HG02943 (cell line): ENCODE measurements around the gene CORO1C.
"Not testable (repeated sequence)": the region's sequence is repeated elsewhere in the genome, so short reads cannot be mapped to it uniquely, and the experiment has no call there.

ENCODE experiments used
- ATAC-seq: cut with Tn5 transposase; IDR thresholded peaks from one replicate; pipeline ENCODE4 v1.9.1; 2021; ENCODE audit warnings: mild to moderate bottlenecking, low read depth, moderate library complexity; ENCODE audit not compliant: unreplicated experiment

Gene CORO1C

GRCh38 chr12:108679106-108679681 lies 52.1 kb downstream of the CORO1C start:
- ATAC-seq = no peak

- ATAC-seq = no peak
Observed at GRCh38 chr12:108678104-108678730, 53.1 kb downstream of the CORO1C start.

GRCh38 chr12:108677381-108677780 lies 53.9 kb downstream of the CORO1C start:
- no peak for ATAC-seq

DNA sequence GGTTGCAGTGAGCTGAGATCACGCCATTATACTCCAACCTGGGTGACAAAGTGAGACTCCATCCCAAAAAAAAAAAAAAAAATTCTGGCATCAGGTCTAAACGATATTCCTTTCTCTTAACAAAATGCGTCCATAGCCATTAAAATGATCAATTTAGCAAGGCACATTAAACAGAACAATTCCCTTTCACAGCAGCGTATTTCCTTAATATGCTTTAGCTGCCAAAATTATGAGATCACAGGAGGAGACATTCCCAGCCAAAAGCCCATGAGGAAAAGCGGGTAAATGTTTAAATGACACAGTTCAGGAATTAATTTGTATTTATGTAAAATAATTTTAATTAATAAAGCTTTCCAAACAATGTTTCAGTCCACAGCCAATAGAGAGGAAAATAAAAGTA lies 54.6 kb downstream of the CORO1C start:
- no peak for ATAC-seq

GRCh38 chr12:108675792-108676191 lies 55.5 kb downstream of the CORO1C start:
- ATAC-seq = no peak

DNA sequence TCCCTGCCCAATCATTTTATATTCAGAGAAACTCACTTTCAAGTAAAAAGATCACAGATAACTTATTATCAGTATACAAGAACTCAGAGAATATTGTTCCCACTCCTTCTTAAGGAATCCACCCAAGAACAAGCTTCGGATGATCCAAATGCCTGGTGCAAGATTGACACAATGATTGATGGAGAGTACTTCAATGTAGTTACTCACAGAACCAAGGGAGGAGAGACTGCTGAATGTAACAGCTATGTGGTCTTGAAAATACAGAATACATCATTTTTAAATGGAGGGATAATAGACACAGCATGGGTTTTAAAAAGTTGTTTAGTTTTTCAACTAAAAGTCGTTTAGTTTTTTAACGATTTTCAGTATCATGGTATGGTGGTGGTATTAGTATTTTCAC lies 59.3 kb downstream of the CORO1C start:
- no peak for ATAC-seq

GRCh38 chr12:108671110-108671509 lies 60.2 kb downstream of the CORO1C start:
- no peak for ATAC-seq

GRCh38 chr12:108670066-108670631 lies 61.2 kb downstream of the CORO1C start:
- ATAC-seq = no peak

DNA sequence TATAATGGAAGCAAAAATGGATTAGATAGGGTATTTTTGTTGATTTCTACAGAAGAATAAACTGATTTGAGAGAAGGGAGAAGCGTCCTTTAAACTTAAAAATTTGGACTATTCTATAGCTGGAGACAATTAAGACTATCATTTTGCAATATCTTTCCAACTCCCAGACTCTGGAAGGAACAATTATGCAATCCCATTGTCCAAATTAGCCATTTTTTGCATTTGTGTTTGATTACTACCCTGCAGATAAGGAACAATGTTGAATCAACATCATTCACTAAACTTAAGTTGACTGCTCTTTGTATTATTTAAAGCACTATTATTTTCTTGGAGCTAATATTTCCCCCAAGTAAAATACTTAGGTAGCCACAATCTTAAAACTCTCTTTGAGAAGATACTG lies 62.8 kb downstream of the CORO1C start:
- no peak for ATAC-seq

GRCh38 chr12:108668063-108668462 lies 63.3 kb downstream of the CORO1C start:
- ATAC-seq = no peak

- ATAC-seq = no peak
Observed at GRCh38 chr12:108667349-108667748, 64.0 kb downstream of the CORO1C start.

DNA sequence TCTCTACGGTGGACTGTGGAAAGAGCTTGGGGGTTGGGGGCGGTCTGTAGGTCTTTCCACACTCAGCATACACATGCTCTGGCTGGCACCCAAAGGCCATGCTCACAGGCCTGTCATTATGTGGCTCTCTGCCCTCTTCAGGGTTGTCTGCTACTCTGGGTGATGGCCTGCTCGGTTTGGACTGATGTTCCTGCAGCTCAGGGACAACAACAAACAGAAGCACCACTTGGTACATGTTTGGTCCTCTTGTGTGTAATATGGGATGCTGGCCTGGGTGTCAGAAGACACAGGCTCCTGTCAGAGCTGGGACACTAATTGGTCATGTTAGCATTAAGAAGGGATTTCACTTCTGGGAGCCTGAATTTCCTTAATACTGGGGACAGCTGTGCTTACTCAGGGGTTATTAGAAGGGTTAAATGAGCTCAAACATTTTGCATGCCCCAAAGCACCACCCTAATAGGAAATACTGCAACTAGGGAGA lies 64.9 kb downstream of the CORO1C start:
- ATAC-seq = no peak

DNA sequence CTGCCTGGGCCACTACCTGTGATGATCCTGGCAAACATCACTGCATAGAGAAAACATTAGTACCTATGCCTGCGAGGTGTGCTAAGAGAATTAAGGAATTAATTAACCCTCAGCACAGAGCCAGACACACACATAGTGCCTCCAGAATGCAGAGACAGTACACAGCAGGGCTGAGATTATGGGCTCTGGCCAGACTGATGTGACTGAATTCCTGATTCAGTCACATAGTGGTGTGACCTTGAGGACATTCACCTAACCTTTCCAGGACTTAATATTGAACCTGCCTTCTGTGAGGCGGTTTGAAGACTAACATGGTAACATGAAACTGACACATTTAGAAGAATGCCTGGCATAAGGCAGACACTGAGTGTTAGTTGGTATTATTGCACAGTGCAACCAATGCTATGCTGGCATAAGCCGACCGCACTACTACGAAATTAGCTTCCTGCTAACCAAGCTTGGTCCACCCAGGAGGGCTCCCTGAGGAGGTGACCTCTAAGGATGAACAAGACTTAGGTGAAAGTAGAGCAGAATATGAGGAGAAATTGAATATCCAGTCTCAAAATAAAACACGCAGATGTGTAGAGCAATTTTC lies 65.6 kb downstream of the CORO1C start:
- no peak for ATAC-seq

DNA sequence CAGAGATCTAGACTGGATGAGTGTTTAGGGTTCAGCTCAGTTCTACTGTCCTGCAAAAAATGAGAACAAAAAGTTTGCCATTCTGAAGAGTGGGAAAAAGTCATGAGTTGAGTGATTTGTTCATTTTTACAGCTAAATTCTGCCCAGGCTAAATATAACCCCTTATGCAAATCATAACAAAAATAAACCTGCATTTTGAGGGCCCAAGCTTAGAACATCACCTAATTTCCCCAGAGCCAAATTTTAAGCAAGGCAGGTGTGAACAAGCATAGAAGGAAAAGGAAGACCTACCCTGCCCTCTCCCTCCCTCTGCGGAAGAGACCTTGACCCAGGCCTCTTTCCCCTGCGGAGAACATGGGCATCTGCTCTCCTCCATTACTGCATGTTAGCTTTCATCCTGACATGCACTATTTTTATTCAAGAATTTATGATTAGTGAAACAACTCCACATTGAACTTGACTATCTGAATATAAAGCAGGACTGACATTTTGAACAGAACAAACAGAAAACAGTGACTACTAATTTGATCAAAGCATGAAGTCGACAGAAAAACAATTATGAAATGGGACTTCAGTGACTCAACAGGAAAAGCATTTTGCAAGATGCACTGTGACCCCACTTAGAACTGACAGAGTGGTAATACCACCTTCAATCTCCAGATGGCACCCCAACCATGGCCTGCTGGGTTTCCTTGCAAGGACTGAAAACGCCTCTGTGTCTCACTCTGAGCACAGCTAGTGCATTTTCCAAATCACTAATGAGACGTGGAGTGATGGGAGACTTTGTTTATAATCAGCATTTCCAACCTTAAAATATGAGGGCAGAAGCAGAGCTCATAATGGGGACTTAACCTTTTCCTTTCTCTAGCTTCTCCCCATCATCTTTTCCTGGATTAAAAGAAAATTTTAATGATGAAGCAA lies 66.7 kb downstream of the CORO1C start:
- ATAC-seq = peak; percentile 82

GRCh38 chr12:108663324-108664015 lies 67.8 kb downstream of the CORO1C start:
- ATAC-seq = no peak

GRCh38 chr12:108658115-108658514 lies 73.2 kb downstream of the CORO1C start:
- ATAC-seq = not testable (repeated sequence)

GRCh38 chr12:108657130-108657745 lies 74.1 kb downstream of the CORO1C start:
- ATAC-seq = no peak

- not testable (repeated sequence) for ATAC-seq
Observed at GRCh38 chr12:108656247-108656646, 75.1 kb downstream of the CORO1C start.

GRCh38 chr12:108655812-108656175 lies 75.5 kb downstream of the CORO1C start:
- ATAC-seq = not testable (repeated sequence)

DNA sequence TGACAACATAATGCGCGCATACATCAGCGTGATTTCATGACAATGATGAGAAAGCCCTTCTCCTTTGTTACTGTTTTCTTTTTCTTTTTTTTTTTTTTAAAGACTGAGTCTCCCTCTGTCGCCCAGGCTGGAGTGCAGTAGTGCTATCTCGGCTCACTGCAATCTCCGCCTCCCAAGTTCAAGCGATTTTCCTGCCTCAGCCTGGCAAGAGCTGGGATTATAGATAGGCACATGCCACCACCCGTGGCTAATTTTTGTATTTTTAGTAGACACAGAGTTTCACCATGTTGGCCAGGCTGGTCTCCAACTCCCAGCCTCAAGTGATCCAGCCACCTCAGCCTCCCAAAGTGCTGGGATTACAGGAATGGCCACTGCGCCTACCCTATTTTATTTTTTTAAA lies 76.7 kb downstream of the CORO1C start:
- ATAC-seq = not testable (repeated sequence)
